GM12865 (cell line): ENCODE data around the gene C1QTNF2.

Experiments used
- DNase-seq: peaks from one replicate; pipeline ENCODE4 v3.0.0; 2010; ENCODE audit warnings: low read depth
- H3K4me3 ChIP-seq: 2 replicates; pipeline ENCODE4 v1.5.1; 2011; ENCODE audit warnings: mild to moderate bottlenecking, low read depth, low read length, control low read depth
- CTCF ChIP-seq: IDR thresholded peaks from 2 replicates; pipeline ENCODE4 v1.5.1; 2011; ENCODE audit warnings: low read length, control low read depth, low read depth, inconsistent platforms; ENCODE audit not compliant: insufficient read depth; ENCODE audit errors: missing control alignments

Gene C1QTNF2

GRCh38 chr5:160363660-160364395, 6.6 kb downstream of the C1QTNF2 start:
- DNase-seq, result no peak
- TF ChIP-seq CTCF, result no peak
- no peak overlapping the region for H3K4me3 ChIP-seq

GRCh38 chr5:160363211-160363610, 7.2 kb downstream of the C1QTNF2 start:
- no peak overlapping the region for H3K4me3 ChIP-seq
- DNase-seq, result no peak
- TF ChIP-seq CTCF, result no peak

- DNase-seq, result no peak
- TF ChIP-seq CTCF, result no peak
- H3K4me3 ChIP-seq, result no peak overlapping the region
These were observed 8.7 kb downstream of the C1QTNF2 start for GRCh38 chr5:160361624-160362228.

- DNase-seq, result no peak
- no peak overlapping the region for H3K4me3 ChIP-seq
- no peak for TF ChIP-seq CTCF
These were observed 10.1 kb downstream of the C1QTNF2 start for GRCh38 chr5:160360310-160360709.

GRCh38 chr5:160359816-160360215, 10.6 kb downstream of the C1QTNF2 start:
- DNase-seq, result no peak
- no peak for TF ChIP-seq CTCF
- H3K4me3 ChIP-seq, result no peak overlapping the region

GRCh38 chr5:160359242-160359641, 11.2 kb downstream of the C1QTNF2 start:
- no peak for DNase-seq
- no peak for TF ChIP-seq CTCF
- no peak overlapping the region for H3K4me3 ChIP-seq
